SK-N-SH (cell line): ENCODE data around the gene C9orf57. TPM values are rescaled to one million over a fixed set of nuclear protein-coding genes. Genes with fewer than 3 reads are reported as not detected.

Experiments
- CTCF ChIA-PET: fragments of 300-600, 350-600 bp; formaldehyde crosslinking; extraction: SDS; loops from one replicate; lab custom pipeline; 2021; lab: Yijun Ruan, JAX
- POLR2A ChIA-PET: fragments of 350-600 bp; sonication (Branson Sonifier 250); formaldehyde crosslinking; extraction: SDS; loops from one replicate; lab custom pipeline; 2020; ENCODE audit warnings: antibody characterized with exemption, inconsistent platforms; lab: Yijun Ruan, JAX
- DNase-seq: peaks from one replicate; pipeline ENCODE4 v3.0.0; 2012
- H2AFZ ChIP-seq: fragments of 200-600 bp; sonication (generic); 2 replicates; pipeline ENCODE4 v1.8.1; 2016; ENCODE audit warnings: antibody characterized with exemption, mild to moderate bottlenecking, low read depth
- H3F3A ChIP-seq: fragments of 200-600 bp; sonication (generic); replicated peaks from 2 replicates; pipeline ENCODE3; 2016; ENCODE audit warnings: antibody characterized with exemption, mild to moderate bottlenecking; ENCODE audit not compliant: insufficient read depth
- H3K27ac ChIP-seq, 2 experiments: fragments of 200-500 bp in 1 of 2; fragments of 200-600 bp in 1 of 2; sonication (Bioruptor generic) in 1 of 2; sonication (generic), shearing (Covaris generic) in 1 of 2; 2 replicates each; pipeline versions ENCODE4 v1.5.1 to v1.6.1; 2014 to 2016; ENCODE audit warnings: low read depth in 2 of 2, inconsistent platforms in 1 of 2, low read length in 1 of 2, mild to moderate bottlenecking in 1 of 2, mixed read lengths in 1 of 2
- H3K27me3 ChIP-seq: fragments of 200-600 bp; sonication (generic), shearing (Covaris generic); 2 replicates; pipeline ENCODE4 v1.6.1; 2016; ENCODE audit warnings: mixed run types; ENCODE audit not compliant: insufficient read depth
- H3K36me3 ChIP-seq, 2 experiments: fragments of 200-500 bp in 1 of 2; fragments of 200-600 bp in 1 of 2; sonication (Bioruptor generic) in 1 of 2; sonication (generic) in 1 of 2; replicated peaks in 1 of 2; 2 replicates each; pipeline versions ENCODE3 to v1.5.1; 2014 to 2016; ENCODE audit warnings: low read length in 1 of 2, mild to moderate bottlenecking in 1 of 2; ENCODE audit not compliant: insufficient read depth in 2 of 2, control insufficient read depth in 1 of 2
- H3K4me1 ChIP-seq, 2 experiments: fragments of 200-500 bp in 1 of 2; fragments of 200-600 bp in 1 of 2; sonication (Bioruptor generic) in 1 of 2; sonication (generic), shearing (Covaris generic) in 1 of 2; 2 replicates each; pipeline versions ENCODE4 v1.5.1 to v1.6.1; 2014 to 2016; ENCODE audit warnings: low read depth in 1 of 2, low read length in 1 of 2, mixed run types in 1 of 2; ENCODE audit not compliant: insufficient read depth in 2 of 2, control insufficient read depth in 1 of 2
- H3K4me2 ChIP-seq: fragments of 200-600 bp; sonication (generic), shearing (Covaris generic); 2 replicates; pipeline ENCODE4 v1.6.1; 2017; ENCODE audit warnings: mixed run types
- H3K4me3 ChIP-seq, 2 experiments: fragments of 200-500 bp in 1 of 2; fragments of 200-600 bp in 1 of 2; sonication (Bioruptor generic) in 1 of 2; sonication (generic), shearing (Covaris generic) in 1 of 2; 2 replicates each; pipeline versions ENCODE4 v1.5.1 to v1.8.1; 2014 to 2016; ENCODE audit warnings: low read depth in 2 of 2, inconsistent platforms in 1 of 2, low read length in 1 of 2, mild to moderate bottlenecking in 1 of 2, mixed read lengths in 1 of 2, moderate library complexity in 1 of 2
- H3K79me2 ChIP-seq: fragments of 200-600 bp; sonication (generic); 2 replicates; pipeline ENCODE4 v1.8.1; 2017; ENCODE audit warnings: mild to moderate bottlenecking; ENCODE audit not compliant: insufficient read depth
- H3K9ac ChIP-seq: fragments of 200-600 bp; sonication (generic); 2 replicates; pipeline ENCODE4 v1.6.1; 2017; ENCODE audit warnings: mixed run types
- H3K9me2 ChIP-seq: fragments of 200-600 bp; sonication (generic); 2 replicates; pipeline ENCODE4 v1.6.1; 2017; ENCODE audit warnings: mixed run types
- H3K9me3 ChIP-seq: fragments of 200-600 bp; sonication (generic); 2 replicates; pipeline ENCODE4 v1.6.1; 2017; ENCODE audit warnings: mixed run types, mild to moderate bottlenecking, moderate library complexity
- H4K20me1 ChIP-seq: fragments of 200-600 bp; sonication (generic); 2 replicates; pipeline ENCODE4 v1.6.1; 2017; ENCODE audit warnings: mild to moderate bottlenecking, mixed run types; ENCODE audit not compliant: insufficient read depth
- CHD2 ChIP-seq: fragments of 150-350 bp; IDR thresholded peaks from 2 replicates; pipeline ENCODE4 v1.6.1; 2018; ENCODE audit warnings: low read length; ENCODE audit not compliant: partially characterized antibody
- FOSL2 ChIP-seq: IDR thresholded peaks from 2 replicates; pipeline ENCODE4 v1.4.0; 2012; ENCODE audit warnings: low read depth, mild to moderate bottlenecking, moderate library complexity, borderline replicate concordance
- JUND ChIP-seq: IDR thresholded peaks from 2 replicates; pipeline ENCODE4 v1.4.0; 2012
- MXI1 ChIP-seq: IDR thresholded peaks from 2 replicates; pipeline ENCODE4 v1.6.1; 2012; ENCODE audit warnings: mild to moderate bottlenecking, low read depth, low read length, improper control_type of control experiment
- POLR2AphosphoS5 ChIP-seq: IDR thresholded peaks from 2 replicates; pipeline ENCODE4 v1.6.1; 2012; ENCODE audit warnings: low read depth, low read length
- RXRA ChIP-seq: IDR thresholded peaks from 2 replicates; pipeline ENCODE4 v1.4.0; 2012; ENCODE audit warnings: low read depth, mild to moderate bottlenecking, borderline replicate concordance
- TEAD4 ChIP-seq: IDR thresholded peaks from 2 replicates; pipeline ENCODE4 v1.4.0; 2012; ENCODE audit warnings: mild to moderate bottlenecking, borderline replicate concordance; ENCODE audit not compliant: insufficient read depth
- WGBS: methylation state at CpG from one replicate; pipeline ENCODE4 v1.1.6; 2017; ENCODE audit warnings: low lambda C conversion rate; 5-methylcytosine and 5-hydroxymethylcytosine counted together
- polyA plus RNA-seq, 3 experiments: library from polyadenylated mRNA; depleted of rRNA; stranded (reverse); fragments of >200 nt; gene quantifications; 2 replicates each; pipeline ENCODE4 v1.2.3, GENCODE V29; 2012
- small RNA-seq, 7 experiments: library from RNA; depleted of rRNA; stranded (forward); fragments of <200 nt; gene quantifications; one replicate each; pipeline ENCODE3, GENCODE V24; 2012
- TF ChIP-seq, protein P1 (sequence below): IDR thresholded peaks from 2 replicates; pipeline ENCODE4 v1.4.0; 2012; ENCODE audit warnings: low read depth, borderline replicate concordance
- TF ChIP-seq, protein P2 (sequence below): fragments of 200-600 bp; sonication (generic); IDR thresholded peaks from 2 replicates; pipeline ENCODE4 v1.6.1; 2017; ENCODE audit warnings: antibody characterized with exemption, mild to moderate bottlenecking, moderate library complexity

The C9orf57 gene
- polyA plus RNA-seq, 1 of the 3 experiments (the other 2 are of a cell fraction): not detected

DNA sequence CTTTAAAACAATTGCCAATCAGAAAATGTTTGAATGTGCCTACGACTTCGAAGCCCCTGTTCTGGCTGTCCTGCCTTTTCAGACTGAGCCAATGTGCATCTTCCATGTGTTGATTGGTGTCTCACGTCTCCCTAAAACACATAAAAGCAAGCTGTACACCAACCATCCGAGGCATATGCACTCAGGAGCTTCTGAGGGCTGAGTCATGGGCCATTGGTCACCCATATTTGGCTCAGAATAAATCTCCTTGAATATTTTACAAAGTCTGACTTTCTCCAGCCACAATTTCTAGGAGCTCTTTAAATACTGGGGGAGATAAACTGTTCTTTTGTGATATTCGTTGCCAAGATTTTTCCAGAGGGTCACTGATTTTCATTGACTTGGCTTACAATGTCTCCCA lies 53.9 kb downstream of the C9orf57 start:
- no peak overlapping the region for H3K9ac ChIP-seq
- H3K4me2 ChIP-seq: no peak overlapping the region
- no peak for DNase-seq
- no peaks in the 10 kb centered on the region for H3K9me3 ChIP-seq
- H3K4me1 ChIP-seq: no peaks in the 10 kb centered on the region
- POLR2A ChIA-PET: no interaction called here
- no peak overlapping the region for H2AFZ ChIP-seq
- H3K9me2 ChIP-seq: no peaks in the 10 kb centered on the region
- H3K36me3 ChIP-seq: no peaks in the 10 kb centered on the region
- H3F3A ChIP-seq: no peaks in the 10 kb centered on the region
- no peak overlapping the region for H3K27ac ChIP-seq
- no peaks in the 10 kb centered on the region for H4K20me1 ChIP-seq
- TF ChIP-seq CHD2 (no peak), FOSL2 (no peak), TEAD4 (no peak), RXRA (no peak), JUND (no peak)
- TF ChIP-seq, protein P1, sequence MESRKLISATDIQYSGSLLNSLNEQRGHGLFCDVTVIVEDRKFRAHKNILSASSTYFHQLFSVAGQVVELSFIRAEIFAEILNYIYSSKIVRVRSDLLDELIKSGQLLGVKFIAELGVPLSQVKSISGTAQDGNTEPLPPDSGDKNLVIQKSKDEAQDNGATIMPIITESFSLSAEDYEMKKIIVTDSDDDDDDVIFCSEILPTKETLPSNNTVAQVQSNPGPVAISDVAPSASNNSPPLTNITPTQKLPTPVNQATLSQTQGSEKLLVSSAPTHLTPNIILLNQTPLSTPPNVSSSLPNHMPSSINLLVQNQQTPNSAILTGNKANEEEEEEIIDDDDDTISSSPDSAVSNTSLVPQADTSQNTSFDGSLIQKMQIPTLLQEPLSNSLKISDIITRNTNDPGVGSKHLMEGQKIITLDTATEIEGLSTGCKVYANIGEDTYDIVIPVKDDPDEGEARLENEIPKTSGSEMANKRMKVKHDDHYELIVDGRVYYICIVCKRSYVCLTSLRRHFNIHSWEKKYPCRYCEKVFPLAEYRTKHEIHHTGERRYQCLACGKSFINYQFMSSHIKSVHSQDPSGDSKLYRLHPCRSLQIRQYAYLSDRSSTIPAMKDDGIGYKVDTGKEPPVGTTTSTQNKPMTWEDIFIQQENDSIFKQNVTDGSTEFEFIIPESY: no peak
- WGBS: 40% methylated on average over 5 of the region's 5 CpGs
- H3K79me2 ChIP-seq: no peaks in the 10 kb centered on the region
- H3K27me3 ChIP-seq: no peaks in the 10 kb centered on the region
- CTCF ChIA-PET: interaction anchor here (2.0 kb wide), 1 partner anchor 18 kb away, joined by 12 read pairs; no protein-coding TSS in a partner anchor
- H3K4me3 ChIP-seq: no peak overlapping the region

DNA sequence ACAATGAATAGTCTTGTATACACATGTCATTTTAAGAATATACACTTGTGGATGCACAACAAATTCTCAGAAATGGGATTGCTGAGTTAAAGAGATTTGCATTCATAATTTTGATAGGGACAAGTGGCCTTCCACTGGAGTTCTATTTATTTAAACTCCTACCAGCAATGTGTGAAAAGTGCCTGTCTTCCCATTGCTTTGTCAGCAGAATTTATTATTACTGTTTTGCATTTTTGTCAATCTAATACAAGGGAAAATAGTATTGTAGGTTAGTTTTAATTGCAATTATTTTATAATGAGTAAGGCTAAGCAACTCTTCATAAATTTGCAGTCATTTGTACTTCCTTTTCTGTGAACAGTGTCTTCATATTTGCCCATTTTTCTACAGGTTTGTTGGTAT lies 55.0 kb downstream of the C9orf57 start:
- Histone ChIP-seq H3K27me3 (no peaks in the 10 kb centered on the region), H3F3A (no peaks in the 10 kb centered on the region), H3K9ac (no peak overlapping the region), H3K79me2 (no peaks in the 10 kb centered on the region), H2AFZ (no peak overlapping the region), H3K36me3 (no peaks in the 10 kb centered on the region), H4K20me1 (no peaks in the 10 kb centered on the region), H3K27ac (no peak overlapping the region), H3K4me1 (no peaks in the 10 kb centered on the region), H3K9me2 (no peaks in the 10 kb centered on the region), H3K9me3 (no peaks in the 10 kb centered on the region), H3K4me3 (no peak overlapping the region), H3K4me2 (no peak overlapping the region)
- CTCF ChIA-PET: no interaction called here
- POLR2A ChIA-PET: no interaction called here
- TF ChIP-seq POLR2AphosphoS5 (no peak), FOSL2 (no peak), MXI1 (no peak)
- TF ChIP-seq, protein P2, sequence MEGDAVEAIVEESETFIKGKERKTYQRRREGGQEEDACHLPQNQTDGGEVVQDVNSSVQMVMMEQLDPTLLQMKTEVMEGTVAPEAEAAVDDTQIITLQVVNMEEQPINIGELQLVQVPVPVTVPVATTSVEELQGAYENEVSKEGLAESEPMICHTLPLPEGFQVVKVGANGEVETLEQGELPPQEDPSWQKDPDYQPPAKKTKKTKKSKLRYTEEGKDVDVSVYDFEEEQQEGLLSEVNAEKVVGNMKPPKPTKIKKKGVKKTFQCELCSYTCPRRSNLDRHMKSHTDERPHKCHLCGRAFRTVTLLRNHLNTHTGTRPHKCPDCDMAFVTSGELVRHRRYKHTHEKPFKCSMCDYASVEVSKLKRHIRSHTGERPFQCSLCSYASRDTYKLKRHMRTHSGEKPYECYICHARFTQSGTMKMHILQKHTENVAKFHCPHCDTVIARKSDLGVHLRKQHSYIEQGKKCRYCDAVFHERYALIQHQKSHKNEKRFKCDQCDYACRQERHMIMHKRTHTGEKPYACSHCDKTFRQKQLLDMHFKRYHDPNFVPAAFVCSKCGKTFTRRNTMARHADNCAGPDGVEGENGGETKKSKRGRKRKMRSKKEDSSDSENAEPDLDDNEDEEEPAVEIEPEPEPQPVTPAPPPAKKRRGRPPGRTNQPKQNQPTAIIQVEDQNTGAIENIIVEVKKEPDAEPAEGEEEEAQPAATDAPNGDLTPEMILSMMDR: no peak
- DNase-seq: no peak

Small RNA genes within 50 kb of the gene (small RNA-seq; reads per million reads assigned to genes)
- gene HSPB1P1: 0 reads per million in 7 experiments

Other genes starting within 250 kb of the C9orf57 start
- 7.3 and 9.8 TPM in 2 replicates for gene ABHD17B, start 149.4 kb downstream of the C9orf57 start, polyA plus RNA-seq (2012; rRNA removed)
- gene C9orf85, start 149.0 kb downstream of the C9orf57 start, polyA plus RNA-seq (2012; rRNA removed): 11.1 and 14.4 TPM in 2 replicates
- gene GDA, start 88.8 kb upstream of the C9orf57 start, polyA plus RNA-seq (2012; rRNA removed): not detected in 2 replicates